PC-9 (cell line): ENCODE data around the gene C10orf62. TPM values are rescaled to one million over a fixed set of nuclear protein-coding genes. Genes with fewer than 3 reads are reported as not detected.
"Not testable (repeated sequence)": the region's sequence is repeated elsewhere in the genome, so short reads cannot be mapped to it uniquely, and the experiment has no call there.

ENCODE experiments used
- BruUV-seq: library from RNA; stranded (reverse); fragments of 400-500 nt; replicated peaks from 2 replicates; lab custom pipeline; 2021; lab: Mats Ljungman, UMichigan
- CTCF ChIA-PET: fragments of 300-600 bp; sonication (Branson Sonifier 250); formaldehyde crosslinking; loops from one replicate; lab custom pipeline; 2022; ENCODE audit warnings: antibody characterized with exemption; lab: Charles Lee
- POLR2A ChIA-PET: fragments of 300-600 bp; sonication (Branson Sonifier 250); formaldehyde crosslinking; loops from one replicate; lab custom pipeline; 2022; ENCODE audit warnings: antibody characterized with exemption; ENCODE audit not compliant: unreplicated experiment; lab: Charles Lee
- DNase-seq, 2 experiments: peaks; one replicate each; pipeline versions ENCODE4 v3.0.0 to v3.0.0-alpha.2; 2015 to 2022; ENCODE audit warnings: mixed read lengths in 1 of 2
- H2AFZ ChIP-seq: fragments of 200-600 bp; sonication (generic); 2 replicates; pipeline ENCODE4 v1.8.1; 2017; ENCODE audit warnings: antibody characterized with exemption
- H3F3A ChIP-seq: fragments of 200-600 bp; sonication (generic); 2 replicates; pipeline ENCODE4 v1.8.1; 2017; ENCODE audit warnings: antibody characterized with exemption, mild to moderate bottlenecking, low read depth; ENCODE audit not compliant: insufficient read depth
- H3K27ac ChIP-seq: fragments of 200-600 bp; sonication (generic); 2 replicates; pipeline ENCODE4 v1.6.1; 2016; ENCODE audit warnings: mixed run types
- H3K27me3 ChIP-seq: fragments of 200-600 bp; sonication (generic); 2 replicates; pipeline ENCODE4 v1.6.1; 2016; ENCODE audit warnings: low read depth, mixed run types; ENCODE audit not compliant: insufficient read depth
- H3K36me3 ChIP-seq: fragments of 200-600 bp; sonication (generic); 2 replicates; pipeline ENCODE4 v1.6.1; 2016; ENCODE audit warnings: low read depth, mixed run types
- H3K4me1 ChIP-seq: fragments of 200-600 bp; sonication (generic); replicated peaks from 2 replicates; pipeline ENCODE4 v1.6.1; 2016; ENCODE audit warnings: mixed run types; ENCODE audit not compliant: insufficient read depth
- H3K4me2 ChIP-seq: fragments of 200-600 bp; sonication (generic); 2 replicates; pipeline ENCODE4 v1.6.1; 2017; ENCODE audit warnings: mixed run types
- H3K4me3 ChIP-seq: fragments of 200-600 bp; sonication (generic); 2 replicates; pipeline ENCODE4 v1.6.1; 2016; ENCODE audit warnings: mixed run types
- H3K79me2 ChIP-seq: fragments of 200-600 bp; sonication (generic); 2 replicates; pipeline ENCODE4 v1.6.1; 2017; ENCODE audit warnings: low read depth, mixed run types
- H3K9me2 ChIP-seq: fragments of 200-600 bp; sonication (generic); 2 replicates; pipeline ENCODE4 v1.8.1; 2017; ENCODE audit warnings: mild to moderate bottlenecking; ENCODE audit not compliant: insufficient read depth
- H3K9me3 ChIP-seq: fragments of 200-600 bp; sonication (generic); 2 replicates; pipeline ENCODE4 v1.8.1; 2016; ENCODE audit warnings: low read depth; ENCODE audit not compliant: insufficient read depth
- H4K20me1 ChIP-seq: fragments of 200-600 bp; sonication (generic); 2 replicates; pipeline ENCODE4 v1.8.1; 2017; ENCODE audit not compliant: insufficient read depth
- CTCF ChIP-seq: fragments of 200-600 bp; sonication (generic); conservative IDR thresholded peaks from 2 replicates; pipeline ENCODE4 v1.6.1; 2017; ENCODE audit warnings: mixed run types, antibody characterized with exemption, mild to moderate bottlenecking, moderate library complexity
- EZH2 ChIP-seq: fragments of 200-600 bp; sonication (generic); IDR thresholded peaks from 2 replicates; pipeline ENCODE4 v1.8.0; 2017; ENCODE audit warnings: antibody characterized with exemption, low read depth
- intact Hi-C: fragments of 100-400 bp; cut with micrococcal nuclease; formaldehyde crosslinking; loops from one replicate; pipeline ENCODE4 v1.10.0; 2022; ENCODE audit not compliant: unreplicated experiment
- total RNA-seq: library from RNA; stranded (reverse); gene quantifications from 2 replicates; pipeline ENCODE4 v1.2.3, GENCODE V29; 2021

C10orf62 gene
- total RNA-seq, 1 experiment from 2014 or later: 0.59 TPM

DNA sequence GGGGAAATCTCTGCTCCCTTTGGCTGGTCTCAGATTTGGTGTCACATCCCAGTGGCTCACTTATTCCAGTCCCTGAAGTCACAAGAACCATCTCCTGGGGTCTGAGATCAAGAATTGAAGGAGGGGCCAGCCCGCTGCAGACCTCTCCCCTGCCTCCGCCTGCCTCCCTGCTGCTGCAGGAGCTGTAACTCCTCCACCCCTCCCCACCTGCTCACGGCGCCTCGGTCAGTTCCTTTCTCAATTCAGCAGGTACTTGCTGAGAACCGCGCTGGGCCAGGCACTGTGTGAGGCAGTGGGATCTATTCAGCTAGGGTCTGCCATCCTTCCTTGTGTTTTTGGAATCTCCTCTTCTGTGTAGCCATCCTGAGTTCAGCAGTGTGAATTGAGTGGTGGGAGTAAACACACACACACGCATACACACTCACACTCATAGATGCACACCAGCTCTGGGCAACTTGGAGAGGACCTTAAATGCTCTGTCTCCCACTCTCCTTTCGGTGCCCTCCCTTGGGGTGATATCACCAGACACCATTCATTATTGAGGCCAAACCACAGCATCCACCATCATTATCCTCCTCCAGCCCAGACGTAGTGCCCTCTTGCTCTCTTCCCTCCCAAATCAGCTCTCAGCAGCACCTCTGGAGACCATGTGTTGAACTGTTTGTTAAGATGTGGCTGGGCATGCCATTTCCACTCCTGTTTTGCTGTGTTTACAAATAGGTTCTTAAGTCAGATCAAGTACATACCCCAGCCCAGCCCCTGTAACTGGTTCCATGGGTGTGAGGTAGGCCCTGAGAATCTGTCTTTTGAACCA, 39.0 kb upstream of the C10orf62 start:
- Histone ChIP-seq H3F3A (no peaks in the 10 kb centered on the region), H4K20me1 (no peaks in the 10 kb centered on the region), H3K9me2 (no peaks in the 10 kb centered on the region), H3K27me3 (no peaks in the 10 kb centered on the region), H3K79me2 (no peaks in the 10 kb centered on the region), H3K4me2 (no peak overlapping the region), H3K27ac (no peak overlapping the region), H2AFZ (no peak overlapping the region), H3K4me1 (no peaks in the 10 kb centered on the region; the same call in 1 of the 2 replicates), H3K9me3 (no peaks in the 10 kb centered on the region), H3K4me3 (no peak overlapping the region), H3K36me3 (no peaks in the 10 kb centered on the region)
- no peak for TF ChIP-seq EZH2
- no peak for TF ChIP-seq CTCF
- POLR2A ChIA-PET: no interaction called here
- DNase-seq: no peak
- BruUV-seq: no TSS peak
- intact Hi-C loops: loop anchor here (10.0 kb wide), 1 partner anchor 64 kb away; no protein-coding TSS in a partner anchor
- CTCF ChIA-PET: interaction anchor here (0.9 kb wide), 1 partner anchor 58 kb away, joined by 3 read pairs; no protein-coding TSS in a partner anchor

- Histone ChIP-seq H3K36me3 (no peaks in the 10 kb centered on the region), H3K9me2 (no peaks in the 10 kb centered on the region), H3K27me3 (no peaks in the 10 kb centered on the region), H3K4me3 (no peak overlapping the region), H2AFZ (no peak overlapping the region), H3K79me2 (no peaks in the 10 kb centered on the region), H3K27ac (no peak overlapping the region), H4K20me1 (no peaks in the 10 kb centered on the region), H3K4me1 (no peaks in the 10 kb centered on the region), H3K4me2 (no peak overlapping the region), H3F3A (no peaks in the 10 kb centered on the region), H3K9me3 (no peaks in the 10 kb centered on the region)
- POLR2A ChIA-PET: no interaction called here
- DNase-seq: no peak
- no TSS peak for BruUV-seq
- CTCF ChIA-PET: no interaction called here
- TF ChIP-seq EZH2 (no peak), CTCF (no peak)
- intact Hi-C loops: loop anchor here (10.0 kb wide), 1 partner anchor 64 kb away; no protein-coding TSS in a partner anchor
Measured at GRCh38 chr10:97551271-97551670, 38.2 kb upstream of the C10orf62 start.

DNA sequence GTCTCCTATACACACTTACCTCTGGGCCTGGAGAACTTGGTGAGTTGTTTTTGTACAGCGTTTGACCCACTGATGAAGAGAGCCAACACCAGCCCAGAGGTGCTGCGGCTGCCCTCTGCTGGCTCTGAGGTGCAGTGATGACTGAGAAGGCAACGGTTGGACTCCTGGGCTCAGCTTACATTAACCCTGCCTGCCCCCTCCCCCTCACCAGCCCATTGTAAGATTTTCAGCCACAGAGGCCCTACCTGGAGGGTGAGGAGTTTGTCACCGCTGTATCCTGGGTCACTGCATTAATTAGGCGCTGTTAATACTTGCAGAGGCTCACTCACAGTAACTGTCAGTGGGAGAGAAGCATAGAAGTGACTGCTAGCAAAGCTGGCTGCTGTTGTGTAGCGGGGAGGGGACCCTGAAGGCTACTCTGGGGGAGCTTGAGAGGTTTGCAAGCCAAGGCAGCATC, 35.9 kb upstream of the C10orf62 start:
- Histone ChIP-seq H3K4me2 (no peak overlapping the region), H3K4me1 (no peaks in the 10 kb centered on the region), H3K79me2 (no peaks in the 10 kb centered on the region), H3K27me3 (no peaks in the 10 kb centered on the region), H3K9me2 (no peaks in the 10 kb centered on the region), H3K36me3 (no peaks in the 10 kb centered on the region), H2AFZ (no peak overlapping the region), H3K4me3 (no peak overlapping the region), H3K27ac (no peak overlapping the region), H3F3A (no peaks in the 10 kb centered on the region), H3K9me3 (no peaks in the 10 kb centered on the region), H4K20me1 (no peaks in the 10 kb centered on the region)
- no TSS peak for BruUV-seq
- intact Hi-C loops: loop anchor here (1.0 to 10.0 kb wide), 2 partner anchors 61 to 90 kb away; no protein-coding TSS in a partner anchor
- POLR2A ChIA-PET: interaction anchor here (0.6 kb wide), 1 partner anchor 21 kb away, joined by 5 read pairs; no protein-coding TSS in a partner anchor
- TF ChIP-seq EZH2 (no peak), CTCF (peak; percentile 61)
- peak in 1 of 2 experiments; percentile 42 for DNase-seq
- CTCF ChIA-PET: interaction anchor here (0.7 to 1.3 kb wide), 3 partner anchors 11 to 43 kb away, joined by 3 read pairs; no protein-coding TSS in a partner anchor

DNA sequence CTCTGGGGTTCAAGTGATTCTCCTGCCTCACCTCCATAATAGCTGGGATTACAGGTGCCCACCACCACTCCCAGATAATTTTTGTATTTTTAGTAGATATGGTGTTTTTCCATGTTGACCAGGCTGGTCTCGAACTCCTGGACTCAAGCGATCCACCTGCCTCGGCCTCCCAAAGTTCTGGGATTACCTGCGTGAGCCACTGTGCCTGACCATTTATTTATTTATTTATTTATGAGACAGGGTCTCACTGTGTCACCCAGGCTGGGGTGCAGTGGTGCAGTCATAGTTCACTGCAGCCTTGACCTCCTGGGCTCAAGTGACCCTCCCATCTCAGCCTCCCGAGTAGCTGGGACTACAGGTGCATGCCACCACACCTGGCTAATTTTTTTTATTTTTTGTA, 35.2 kb upstream of the C10orf62 start:
- H3F3A ChIP-seq, H3K27me3 ChIP-seq, H3K4me1 ChIP-seq, H3K4me3 ChIP-seq, H3K79me2 ChIP-seq, H4K20me1 ChIP-seq, H3K9me2 ChIP-seq, H3K27ac ChIP-seq, H3K36me3 ChIP-seq, POLR2A ChIA-PET, DNase-seq, H3K4me2 ChIP-seq, BruUV-seq, H2AFZ ChIP-seq, H3K9me3 ChIP-seq: not testable (repeated sequence)
- CTCF ChIA-PET: interaction anchor here (0.6 to 1.3 kb wide), 4 partner anchors 11 to 84 kb away, joined by 3 to 5 read pairs (median 3); no protein-coding TSS in a partner anchor
- intact Hi-C loops: loop anchor here (10.0 kb wide), 1 partner anchor 60 kb away; no protein-coding TSS in a partner anchor

GRCh38 chr10:97555541-97555940, 34.0 kb upstream of the C10orf62 start:
- DNase-seq, H3K9me3 ChIP-seq, H3K4me3 ChIP-seq, H3K4me2 ChIP-seq, H3K9me2 ChIP-seq, BruUV-seq, H3K27ac ChIP-seq, H2AFZ ChIP-seq, H3K4me1 ChIP-seq, H3F3A ChIP-seq, H3K79me2 ChIP-seq, H3K36me3 ChIP-seq, POLR2A ChIA-PET, H3K27me3 ChIP-seq, CTCF ChIA-PET, H4K20me1 ChIP-seq: not testable (repeated sequence)
- intact Hi-C loops: loop anchor here (10.0 kb wide), 1 partner anchor 59 kb away; no protein-coding TSS in a partner anchor
